K562 (cell line): ENCODE data around the gene TIMM8A.

Experiments used
- EP300 ChIP-seq: IDR thresholded peaks from 2 replicates; pipeline ENCODE4 v1.6.1; 2012; ENCODE audit warnings: low read length, improper control_type of control experiment
- EZH2 ChIP-seq: IDR thresholded peaks from 2 replicates; pipeline ENCODE4 v1.6.1; 2012; ENCODE audit warnings: low read depth, mild to moderate bottlenecking, inconsistent platforms, low read length, borderline replicate concordance
- HMG20B ChIP-seq: fragments of 250-450 bp; sonication (Bioruptor Pico); IDR thresholded peaks from 2 replicates; pipeline ENCODE4 v1.5.0; 2021; ENCODE audit warnings: mild to moderate bottlenecking
- NFIC ChIP-seq: fragments of 450-650 bp; IDR thresholded peaks from 2 replicates; pipeline ENCODE4 v1.6.1; 2017; ENCODE audit warnings: mild to moderate bottlenecking, inconsistent platforms
- ZBTB8A ChIP-seq: fragments of 450-650 bp; IDR thresholded peaks from 2 replicates; pipeline ENCODE4 v1.6.1; 2018; ENCODE audit warnings: mild to moderate bottlenecking, moderate library complexity; ENCODE audit not compliant: partially characterized antibody
- ZNF143 ChIP-seq: sonication (generic); formaldehyde crosslinking; IDR thresholded peaks from 2 replicates; pipeline ENCODE4 v1.9.0; 2022; ENCODE audit warnings: mild to moderate bottlenecking, missing genetic modification reagents

GRCh38 chrX:101385026-101385684 is 36.6 kb upstream of the TIMM8A start:
- TF ChIP-seq NFIC = no peak
- TF ChIP-seq EZH2 = no peak
- no peak for TF ChIP-seq HMG20B (CRISPR knock-in tag)
- no peak for TF ChIP-seq ZBTB8A
- no peak for TF ChIP-seq EP300
- no peak for TF ChIP-seq ZNF143 (CRISPR knock-in tag)
